ENCODE results near the gene MCUB. TPM values are rescaled to one million over a fixed set of nuclear protein-coding genes. Genes with fewer than 3 reads are reported as not detected.

MCUB gene
- total and polyA plus RNA-seq, 2 of the 13 experiments (the other 11 are each of a cell fraction or from before 2014, with no cell fraction given): 0.95 to 2.2 TPM

GRCh38 chr4:109683621-109684253 is 123.7 kb downstream of the MCUB start:
- POLR2A ChIA-PET: no interaction called here
- 100% methylated on average over 3 of the region's 6 CpGs for WGBS (ENCODE audit: low lambda C conversion rate)
- no peaks in the 10 kb centered on the region for H4K20me1 ChIP-seq (ENCODE audit: insufficient read depth, low read length)
- BruUV-seq (replicated peaks): no TSS peak
- H3K9me3 ChIP-seq (ENCODE audit: low read length): no peaks in the 10 kb centered on the region
- ATAC-seq (no peak), FAIRE-seq (no peak), DNase-seq (ENCODE audit: low spot score) (no peak)
- H3K79me2 ChIP-seq (ENCODE audit: insufficient read depth, low read length): no peaks in the 10 kb centered on the region
- in situ Hi-C loops (cut with HindIII; ENCODE audit: extremely low pct_ligation_motif_present, low pct_unique_long_range_greater_than_20kb) (no loop called here), intact Hi-C loops (cut with micrococcal nuclease; ENCODE audit: unreplicated experiment) (no loop called here)
- H3K27ac ChIP-seq (ENCODE audit: extremely low read length, insufficient read depth, low read length): no peak overlapping the region
- H3K4me1 ChIP-seq (ENCODE audit: insufficient read depth, low read length): no peaks in the 10 kb centered on the region
- TF ChIP-seq ZBTB39 (CRISPR knock-in tag; IDR thresholded peaks at IDR 0.05) (no peak), SP4 (CRISPR knock-in tag; IDR thresholded peaks at IDR 0.05) (no peak), HMGA1 (CRISPR knock-in tag; conservative IDR thresholded peaks at IDR 0.05) (no peak), FOSL1 (CRISPR knock-in tag; IDR thresholded peaks at IDR 0.05; ENCODE audit: borderline replicate concordance) (no peak), ZNF841 (CRISPR knock-in tag; IDR thresholded peaks at IDR 0.05; ENCODE audit: borderline replicate concordance) (no peak)
- H3K27me3 ChIP-seq (ENCODE audit: control insufficient read depth in 1 of 2, insufficient read depth in 2 of 2, low read length in 2 of 2): no peaks in the 10 kb centered on the region
- no peak overlapping the region for H3K4me2 ChIP-seq (ENCODE audit: low read depth, low read length)
- no peak overlapping the region for H2AFZ ChIP-seq (ENCODE audit: low read length)
- H3K4me3 ChIP-seq (replicated peaks in 1 of 3; ENCODE audit: insufficient read depth in 1 of 3, low read depth in 2 of 3, low read length in 3 of 3): no peak overlapping the region
- no peaks in the 10 kb centered on the region for H3K36me3 ChIP-seq (replicated peaks in 1 of 2; ENCODE audit: control insufficient read depth in 1 of 2, insufficient read depth in 2 of 2, low read length in 2 of 2)
- CTCF ChIA-PET (ENCODE audit: low intra/inter-chr PET ratio, low total read pairs): no interaction called here
- H3K9ac ChIP-seq (ENCODE audit: insufficient read depth, low read depth, low read length): no peak overlapping the region

- H3K4me3 ChIP-seq (replicated peaks in 1 of 3; ENCODE audit: insufficient read depth in 1 of 3, low read depth in 2 of 3, low read length in 3 of 3): no peak overlapping the region
- FAIRE-seq (no peak), ATAC-seq (no peak), DNase-seq (ENCODE audit: low spot score) (no peak)
- BruUV-seq (replicated peaks): no TSS peak
- H4K20me1 ChIP-seq (ENCODE audit: insufficient read depth, low read length): no peaks in the 10 kb centered on the region
- intact Hi-C loops (cut with micrococcal nuclease; ENCODE audit: unreplicated experiment) (no loop called here), in situ Hi-C loops (cut with HindIII; ENCODE audit: extremely low pct_ligation_motif_present, low pct_unique_long_range_greater_than_20kb) (no loop called here)
- H3K36me3 ChIP-seq (replicated peaks in 1 of 2; ENCODE audit: control insufficient read depth in 1 of 2, insufficient read depth in 2 of 2, low read length in 2 of 2): no peaks in the 10 kb centered on the region
- H3K9ac ChIP-seq (ENCODE audit: insufficient read depth, low read depth, low read length): no peak overlapping the region
- ChIA-PET POLR2A (no interaction called here), CTCF (ENCODE audit: low intra/inter-chr PET ratio, low total read pairs) (no interaction called here)
- no peaks in the 10 kb centered on the region for H3K9me3 ChIP-seq (ENCODE audit: low read length)
- H3K27me3 ChIP-seq (ENCODE audit: control insufficient read depth in 1 of 2, insufficient read depth in 2 of 2, low read length in 2 of 2): no peaks in the 10 kb centered on the region
- H3K27ac ChIP-seq (ENCODE audit: extremely low read length, insufficient read depth, low read length): no peak overlapping the region
- H3K4me2 ChIP-seq (ENCODE audit: low read depth, low read length): no peak overlapping the region
- no peaks in the 10 kb centered on the region for H3K79me2 ChIP-seq (ENCODE audit: insufficient read depth, low read length)
- no peaks in the 10 kb centered on the region for H3K4me1 ChIP-seq (ENCODE audit: insufficient read depth, low read length)
- H2AFZ ChIP-seq (ENCODE audit: low read length): no peak overlapping the region
- TF ChIP-seq TRIM24 (CRISPR knock-in tag; IDR thresholded peaks at IDR 0.05): no peak
- TF ChIP-seq ZNF883 (CRISPR knock-in tag; IDR thresholded peaks at IDR 0.05; ENCODE audit: not compliant biosample characterization): no peak
- no peak for TF ChIP-seq ZNF703 (CRISPR knock-in tag; IDR thresholded peaks at IDR 0.05; ENCODE audit: borderline replicate concordance)
- no peak for TF ChIP-seq TAF1 (CRISPR knock-in tag; IDR thresholded peaks at IDR 0.05)
- TF ChIP-seq PAF1 (CRISPR knock-in tag; IDR thresholded peaks at IDR 0.05): no peak
- no peak for TF ChIP-seq ZMYM4 (CRISPR knock-in tag; IDR thresholded peaks at IDR 0.05)
- no peak for TF ChIP-seq ZNF570 (CRISPR knock-in tag; IDR thresholded peaks at IDR 0.05; ENCODE audit: borderline replicate concordance)
- no peak for TF ChIP-seq STAG1 (CRISPR knock-in tag; IDR thresholded peaks at IDR 0.05)
- no peak for TF ChIP-seq ZNF501 (CRISPR knock-in tag; IDR thresholded peaks at IDR 0.05)
- TF ChIP-seq IRF2 (CRISPR knock-in tag; IDR thresholded peaks at IDR 0.05): no peak
- no peak for TF ChIP-seq THRA (CRISPR knock-in tag; IDR thresholded peaks at IDR 0.05; ENCODE audit: borderline replicate concordance)
- TF ChIP-seq ZNF629 (CRISPR knock-in tag; conservative IDR thresholded peaks at IDR 0.05): no peak
- TF ChIP-seq ZNF101 (CRISPR knock-in tag; IDR thresholded peaks at IDR 0.05; ENCODE audit: borderline replicate concordance, low read depth): no peak
These were observed 124.7 kb downstream of the MCUB start for GRCh38 chr4:109684727-109685126.
